Measurements from ENCODE around the gene AUP1. TPM values are rescaled to one million over a fixed set of nuclear protein-coding genes. Genes with fewer than 3 reads are reported as not detected.

AUP1 gene
- total RNA-seq (2014; rRNA removed; shearing (Covaris generic)), result 88.4 and 151 TPM in 2 replicates

DNA sequence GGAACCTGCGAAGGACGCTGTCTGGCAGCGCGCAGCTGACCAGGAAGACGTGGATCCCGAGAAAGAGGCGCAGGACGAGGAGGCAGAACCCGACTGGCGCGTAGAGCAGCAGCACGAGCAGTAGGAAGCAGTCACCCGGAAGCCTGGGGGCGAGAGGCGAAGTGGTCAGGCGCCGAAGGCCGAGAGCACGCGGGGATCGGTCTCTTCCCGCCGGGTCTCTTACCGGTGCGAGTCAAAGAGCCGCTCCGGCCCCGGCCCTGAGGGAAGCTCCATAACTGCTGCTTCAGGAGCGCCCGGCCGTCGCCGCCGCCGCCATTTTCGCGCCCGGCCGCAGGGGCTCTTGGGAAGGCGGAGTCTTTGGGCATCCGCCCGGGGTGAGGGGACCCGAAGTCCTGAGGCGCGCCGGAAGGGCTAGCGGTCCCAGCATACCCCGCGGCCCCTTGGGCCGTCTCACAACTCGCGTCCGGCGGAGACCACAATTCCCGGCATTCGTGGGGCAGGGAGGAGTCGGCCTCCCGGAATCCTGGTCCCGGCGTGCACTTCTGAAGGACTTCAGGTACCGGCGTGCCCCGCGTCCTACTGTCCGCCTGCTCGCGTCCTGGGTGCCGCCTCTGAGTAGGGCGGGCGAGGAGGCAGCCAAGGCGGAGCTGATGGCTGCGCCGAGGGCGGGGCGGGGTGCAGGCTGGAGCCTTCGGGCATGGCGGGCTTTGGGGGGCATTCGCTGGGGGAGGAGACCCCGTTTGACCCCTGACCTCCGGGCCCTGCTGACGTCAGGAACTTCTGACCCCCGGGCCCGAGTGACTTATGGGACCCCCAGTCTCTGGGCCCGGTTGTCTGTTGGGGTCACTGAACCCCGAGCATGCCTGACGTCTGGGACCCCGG lies at the start of gene AUP1, which contains the start of gene HTRA2:
AUP1 (minus strand) TSS at position 350 of the 882 bp plus-strand sequence; CDS start at position 273, 77 bp downstream.
HTRA2 (plus strand) TSS at position 577 of the 882 bp plus-strand sequence; CDS start at position 651, 74 bp downstream.
- H3K36me3 ChIP-seq, result peaks cover 60% of the 10 kb centered on the region
- H3K9me3 ChIP-seq (replicated peaks), result no peaks in the 10 kb centered on the region
- peak; percentile 97 to 99 for DNase-seq (ENCODE audit: low read depth in 1 of 2, low spot score in 2 of 2)
- peaks cover 13% of the 10 kb centered on the region for H3K4me1 ChIP-seq (replicated peaks)
- peak within 1 kb of the TSS; percentile 84 for H3K4me3 ChIP-seq
- peak within 1 kb of the TSS; percentile 76 for H3K27ac ChIP-seq
- H3K27me3 ChIP-seq (replicated peaks), result no peaks in the 10 kb centered on the region

GRCh38 chr2:74578408-74578807 lies 48.9 kb upstream of the AUP1 start:
- no peak for DNase-seq (ENCODE audit: low read depth in 1 of 2, low spot score in 2 of 2)
- Histone ChIP-seq H3K9me3 (replicated peaks) (no peaks in the 10 kb centered on the region), H3K4me1 (replicated peaks) (peaks cover 32% of the 10 kb centered on the region), H3K27me3 (replicated peaks) (no peaks in the 10 kb centered on the region), H3K4me3 (no peak overlapping the region), H3K36me3 (no peaks in the 10 kb centered on the region), H3K27ac (no peak overlapping the region)

GRCh38 chr2:74577448-74577847 lies 47.9 kb upstream of the AUP1 start:
- DNase-seq (ENCODE audit: low read depth in 1 of 2, low spot score in 2 of 2), result no peak
- Histone ChIP-seq H3K4me1 (replicated peaks) (peaks cover 27% of the 10 kb centered on the region), H3K36me3 (no peaks in the 10 kb centered on the region), H3K27ac (no peak overlapping the region), H3K4me3 (no peak overlapping the region), H3K27me3 (replicated peaks) (no peaks in the 10 kb centered on the region), H3K9me3 (replicated peaks) (no peaks in the 10 kb centered on the region)

DNA sequence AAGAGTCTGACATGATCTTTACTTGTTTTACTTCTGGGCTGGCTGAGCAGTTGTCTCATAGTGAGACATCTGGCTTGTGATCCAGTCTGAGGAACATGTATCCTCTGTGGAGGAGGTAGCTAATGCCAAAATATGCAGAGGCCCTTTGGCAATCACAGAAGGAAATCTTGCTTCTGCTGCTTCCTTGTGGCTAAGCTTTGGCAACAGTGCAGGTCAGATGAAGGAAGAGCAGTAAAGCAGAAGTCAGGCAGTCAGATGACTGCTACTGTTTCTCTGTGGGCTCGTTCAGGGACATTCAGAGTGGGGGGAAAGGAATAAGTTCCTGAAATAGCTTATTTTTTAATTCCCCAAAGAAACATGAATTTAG lies 47.3 kb upstream of the AUP1 start:
- Histone ChIP-seq H3K36me3 (no peaks in the 10 kb centered on the region), H3K27ac (no peak overlapping the region), H3K4me1 (replicated peaks) (peaks cover 27% of the 10 kb centered on the region), H3K4me3 (no peak overlapping the region), H3K27me3 (replicated peaks) (no peaks in the 10 kb centered on the region), H3K9me3 (replicated peaks) (no peaks in the 10 kb centered on the region)
- DNase-seq (ENCODE audit: low read depth in 1 of 2, low spot score in 2 of 2), result no peak

GRCh38 chr2:74576211-74576862 lies 46.8 kb upstream of the AUP1 start:
- H3K36me3 ChIP-seq, result no peaks in the 10 kb centered on the region
- H3K27me3 ChIP-seq (replicated peaks), result no peaks in the 10 kb centered on the region
- H3K4me1 ChIP-seq (replicated peaks), result peaks cover 27% of the 10 kb centered on the region
- no peak overlapping the region for H3K4me3 ChIP-seq
- peak in 1 of 2 experiments; percentile 42 for DNase-seq (ENCODE audit: low read depth in 1 of 2, low spot score in 2 of 2)
- H3K9me3 ChIP-seq (replicated peaks), result no peaks in the 10 kb centered on the region
- no peak overlapping the region for H3K27ac ChIP-seq

GRCh38 chr2:74575320-74575719 lies 45.8 kb upstream of the AUP1 start:
- no peak overlapping the region for H3K4me3 ChIP-seq
- peaks cover 27% of the 10 kb centered on the region for H3K4me1 ChIP-seq (replicated peaks)
- no peaks in the 10 kb centered on the region for H3K36me3 ChIP-seq
- H3K27ac ChIP-seq, result no peak overlapping the region
- no peaks in the 10 kb centered on the region for H3K27me3 ChIP-seq (replicated peaks)
- no peaks in the 10 kb centered on the region for H3K9me3 ChIP-seq (replicated peaks)
- DNase-seq (ENCODE audit: low read depth in 1 of 2, low spot score in 2 of 2), result no peak

DNA sequence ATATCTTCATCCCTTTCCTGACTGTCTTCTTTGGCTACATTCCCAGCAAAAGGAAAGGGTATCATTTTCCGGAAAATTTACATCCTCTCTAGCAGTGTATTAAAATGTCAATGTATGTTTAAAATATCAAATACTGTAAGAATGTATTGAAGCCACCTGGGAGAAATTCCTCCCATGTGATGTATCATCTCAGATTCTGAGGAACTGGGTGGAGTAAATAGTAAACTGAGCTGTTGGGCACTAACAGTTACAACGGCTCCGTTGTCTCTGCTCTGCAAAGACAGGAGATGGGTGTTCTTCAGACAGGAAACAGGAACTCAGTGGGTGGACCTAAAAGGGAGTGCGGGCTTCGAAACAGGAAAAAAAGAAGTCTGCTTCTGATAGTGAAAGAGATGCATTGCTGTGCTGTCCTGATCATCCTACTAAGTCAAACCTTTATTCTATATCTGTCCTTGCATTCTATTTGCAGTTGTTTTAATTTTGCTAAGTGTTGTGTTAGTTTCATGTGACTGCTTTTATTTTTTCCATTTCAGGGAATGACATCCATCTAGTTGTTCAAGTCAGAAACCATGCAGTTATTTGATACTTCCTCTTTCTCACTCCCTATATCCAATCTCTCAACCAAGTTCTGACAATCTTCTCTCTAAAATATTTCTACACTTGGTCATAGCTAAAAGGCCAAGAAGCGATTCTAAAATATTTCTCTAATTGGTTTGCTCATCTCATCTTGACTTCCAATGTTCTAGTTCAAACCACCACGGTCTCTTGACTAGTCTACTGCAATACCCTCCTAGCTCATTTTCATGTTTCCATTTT lies 44.4 kb upstream of the AUP1 start:
- Histone ChIP-seq H3K27ac (no peak overlapping the region), H3K27me3 (replicated peaks) (no peaks in the 10 kb centered on the region), H3K9me3 (replicated peaks) (no peaks in the 10 kb centered on the region), H3K36me3 (no peaks in the 10 kb centered on the region), H3K4me3 (no peak overlapping the region), H3K4me1 (replicated peaks) (peaks cover 27% of the 10 kb centered on the region)
- DNase-seq (ENCODE audit: low read depth in 1 of 2, low spot score in 2 of 2), result no peak

- Histone ChIP-seq H3K4me1 (replicated peaks) (peaks cover 40% of the 10 kb centered on the region), H3K27ac (no peak overlapping the region), H3K9me3 (replicated peaks) (no peaks in the 10 kb centered on the region)
Observed at GRCh38 chr2:74572178-74572925, 42.8 kb upstream of the AUP1 start.

DNA sequence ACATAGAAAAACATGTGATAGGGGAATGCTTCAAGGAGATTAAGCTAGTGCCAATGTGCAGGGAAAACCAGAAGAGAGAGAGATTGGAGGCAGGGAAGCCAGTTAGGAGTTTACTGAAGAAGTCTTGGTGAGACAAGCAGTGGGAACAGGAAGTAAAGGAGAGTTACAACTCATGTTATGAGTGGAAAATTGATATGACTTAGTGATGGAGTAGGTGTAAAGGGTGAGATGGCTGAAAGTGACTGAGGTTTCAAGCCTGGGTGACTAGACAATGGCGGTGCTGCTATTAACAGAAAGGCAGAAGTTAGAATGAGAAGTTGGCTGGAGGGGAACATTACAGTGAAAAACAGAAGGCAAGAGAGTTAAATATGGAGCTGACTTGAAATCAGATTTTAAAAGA lies 41.6 kb upstream of the AUP1 start:
- no peak for DNase-seq (ENCODE audit: low read depth in 1 of 2, low spot score in 2 of 2)
- no peaks in the 10 kb centered on the region for H3K9me3 ChIP-seq (replicated peaks)
- no peaks in the 10 kb centered on the region for H3K36me3 ChIP-seq
- H3K4me3 ChIP-seq, result no peak overlapping the region
- H3K4me1 ChIP-seq (replicated peaks), result peaks cover 36% of the 10 kb centered on the region
- no peak overlapping the region for H3K27ac ChIP-seq
- H3K27me3 ChIP-seq (replicated peaks), result no peaks in the 10 kb centered on the region

More at GRCh38 chr2:74572178-74572925, 42.8 kb upstream of the AUP1 start:
- Histone ChIP-seq H3K4me3 (no peak overlapping the region), H3K36me3 (no peaks in the 10 kb centered on the region), H3K27me3 (replicated peaks) (no peaks in the 10 kb centered on the region)
- no peak for DNase-seq (ENCODE audit: low read depth in 1 of 2, low spot score in 2 of 2)

GRCh38 chr2:74569686-74570085 lies 40.2 kb upstream of the AUP1 start:
- no peaks in the 10 kb centered on the region for H3K9me3 ChIP-seq (replicated peaks)
- H3K4me1 ChIP-seq (replicated peaks), result peaks cover 29% of the 10 kb centered on the region
- no peak overlapping the region for H3K27ac ChIP-seq
- H3K36me3 ChIP-seq, result no peaks in the 10 kb centered on the region
- DNase-seq (ENCODE audit: low read depth in 1 of 2, low spot score in 2 of 2), result no peak
- no peak overlapping the region for H3K4me3 ChIP-seq
- H3K27me3 ChIP-seq (replicated peaks), result no peaks in the 10 kb centered on the region

DNA sequence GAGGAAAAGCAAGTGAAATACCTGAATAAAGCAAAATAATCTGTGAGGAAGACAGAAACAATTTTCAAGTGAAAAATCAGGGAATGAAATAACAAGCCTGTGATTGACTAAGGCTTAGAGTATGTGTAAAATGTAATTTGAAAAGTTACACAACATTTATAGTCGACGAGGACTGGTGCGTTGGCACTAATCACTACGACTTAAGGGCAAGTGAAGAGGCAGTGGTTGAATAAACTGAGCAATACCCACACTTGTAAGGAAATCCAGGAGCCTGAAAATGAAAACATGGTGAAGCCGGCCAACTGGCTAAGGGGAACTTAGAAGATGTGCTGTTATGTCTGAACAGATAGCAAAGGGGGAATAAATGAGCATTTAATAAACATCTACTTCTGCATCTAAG lies 38.4 kb upstream of the AUP1 start:
- DNase-seq (ENCODE audit: low read depth in 1 of 2, low spot score in 2 of 2), result peak in 1 of 2 experiments; percentile 44
- no peak overlapping the region for H3K4me3 ChIP-seq
- no peaks in the 10 kb centered on the region for H3K9me3 ChIP-seq (replicated peaks)
- H3K36me3 ChIP-seq, result no peaks in the 10 kb centered on the region
- peak overlapping the region; percentile 66 for H3K27ac ChIP-seq
- no peaks in the 10 kb centered on the region for H3K27me3 ChIP-seq (replicated peaks)
- peaks cover 22% of the 10 kb centered on the region for H3K4me1 ChIP-seq (replicated peaks)

- H3K9me3 ChIP-seq (replicated peaks), result no peaks in the 10 kb centered on the region
- no peak overlapping the region for H3K4me3 ChIP-seq
- H3K4me1 ChIP-seq (replicated peaks), result peaks cover 22% of the 10 kb centered on the region
- peak in 1 of 2 experiments; percentile 45 for DNase-seq (ENCODE audit: low read depth in 1 of 2, low spot score in 2 of 2)
- H3K36me3 ChIP-seq, result no peaks in the 10 kb centered on the region
- peak overlapping the region; percentile 66 for H3K27ac ChIP-seq
- H3K27me3 ChIP-seq (replicated peaks), result no peaks in the 10 kb centered on the region
Observed at GRCh38 chr2:74566754-74567085, 37.2 kb upstream of the AUP1 start.

Data from SJSA1 (cell line).